H1 (cell line): ENCODE measurements around the gene KCNH6. TPM values are rescaled to one million over a fixed set of nuclear protein-coding genes. Genes with fewer than 3 reads are reported as not detected.

Source experiments
- CTCF ChIA-PET: fragments of 300-600 bp; sonication (Branson Sonifier 250); formaldehyde crosslinking; loops from one replicate; lab custom pipeline; 2021; ENCODE audit not compliant: partially characterized antibody; lab: Charles Lee
- POLR2A ChIA-PET: fragments of 300-600 bp; sonication (Branson Sonifier 250); formaldehyde crosslinking; loops from one replicate; lab custom pipeline; 2021; ENCODE audit warnings: inconsistent platforms; ENCODE audit not compliant: partially characterized antibody; lab: Charles Lee
- DNase-seq, 2 experiments: peaks; one replicate each; pipeline versions ENCODE4 v3.0.0 to v3.0.0-alpha.2; 2010 to 2022; ENCODE audit warnings: low spot score in 2 of 2, low read depth in 1 of 2, mixed read lengths in 1 of 2
- FAIRE-seq: peaks from 2 replicates; lab custom pipeline; 2011; peaks lifted over from hg19 to GRCh38; lab: Jason Lieb, UNC
- H2AFZ ChIP-seq: 2 replicates; pipeline ENCODE4 v1.8.1; 2012; ENCODE audit warnings: low read length, inconsistent platforms
- H2AK5ac ChIP-seq: 2 replicates; pipeline ENCODE4 v1.6.1; 2013; ENCODE audit warnings: low read depth, low read length
- H2BK120ac ChIP-seq: replicated peaks from 2 replicates; pipeline ENCODE3; 2013; ENCODE audit warnings: low read depth, low read length, inconsistent platforms
- H2BK12ac ChIP-seq: 2 replicates; pipeline ENCODE4 v1.6.1; 2013; ENCODE audit warnings: low read depth, low read length
- H2BK15ac ChIP-seq: 2 replicates; pipeline ENCODE4 v1.6.1; 2013; ENCODE audit warnings: low read length
- H2BK20ac ChIP-seq: 2 replicates; pipeline ENCODE4 v1.6.1; 2013; ENCODE audit warnings: low read length
- H2BK5ac ChIP-seq: 2 replicates; pipeline ENCODE4 v1.6.1; 2013; ENCODE audit warnings: low read depth, low read length
- H3K14ac ChIP-seq: 2 replicates; pipeline ENCODE4 v1.6.1; 2013; ENCODE audit warnings: inconsistent platforms; ENCODE audit not compliant: insufficient read length
- H3K18ac ChIP-seq: 2 replicates; pipeline ENCODE4 v1.6.1; 2013; ENCODE audit warnings: low read length; ENCODE audit errors: extremely low read depth
- H3K23ac ChIP-seq: 2 replicates; pipeline ENCODE4 v1.6.1; 2013; ENCODE audit warnings: inconsistent platforms; ENCODE audit not compliant: insufficient read length
- H3K23me2 ChIP-seq: 2 replicates; pipeline ENCODE4 v1.6.1; 2013; ENCODE audit warnings: low read depth, low read length
- H3K27ac ChIP-seq: 2 replicates; pipeline ENCODE4 v1.6.1; 2011; ENCODE audit warnings: low read depth, low read length, inconsistent platforms
- H3K27me3 ChIP-seq, 4 experiments: replicated peaks in 1 of 4; 1 replicate in 1 of 4; 2 replicates in 3 of 4; pipeline versions ENCODE4 v1.6.1 to v1.8.1; 2011 to 2013; ENCODE audit warnings: low read length in 3 of 4, mild to moderate bottlenecking in 3 of 4, inconsistent platforms in 2 of 4, mixed read lengths in 2 of 4, moderate library complexity in 1 of 4; ENCODE audit not compliant: control insufficient read depth in 3 of 4, insufficient read depth in 3 of 4; ENCODE audit errors: extremely low read depth in 1 of 4
- H3K36me3 ChIP-seq, 4 experiments: 2 replicates each; pipeline versions ENCODE4 v1.6.1 to v1.8.1; 2011 to 2013; ENCODE audit warnings: mild to moderate bottlenecking in 4 of 4, low read length in 3 of 4, moderate library complexity in 2 of 4, control low read depth in 1 of 4, inconsistent platforms in 1 of 4; ENCODE audit not compliant: insufficient read depth in 4 of 4, control insufficient read depth in 2 of 4
- H3K4ac ChIP-seq: replicated peaks from 2 replicates; pipeline ENCODE3; 2013; ENCODE audit warnings: low read length, low read depth, mixed read lengths, inconsistent platforms; ENCODE audit not compliant: insufficient read length
- H3K4me1 ChIP-seq, 4 experiments: replicated peaks in 1 of 4; 1 replicate in 1 of 4; 2 replicates in 3 of 4; pipeline versions ENCODE4 v1.6.1 to v1.8.1; 2011 to 2013; ENCODE audit warnings: low read length in 3 of 4, inconsistent platforms in 2 of 4, mixed read lengths in 1 of 4; ENCODE audit not compliant: insufficient read depth in 4 of 4, control insufficient read depth in 3 of 4
- H3K4me2 ChIP-seq, 2 experiments: 2 replicates each; pipeline versions ENCODE4 v1.6.1 to v1.8.1; 2011 to 2013; ENCODE audit warnings: low read depth in 2 of 2, low read length in 2 of 2, control low read depth in 1 of 2, inconsistent platforms in 1 of 2, mild to moderate bottlenecking in 1 of 2; ENCODE audit not compliant: insufficient read depth in 1 of 2
- H3K4me3 ChIP-seq, 4 experiments: fragments of 200-600, 300-600 bp in 1 of 4; sonication (generic), shearing (Covaris generic), sonication (Bioruptor Twin) in 1 of 4; 2 replicates each; pipeline versions ENCODE4 v1.5.1 to v1.8.1; 2011 to 2016; ENCODE audit warnings: low read length in 4 of 4, low read depth in 3 of 4, control low read depth in 2 of 4, inconsistent platforms in 2 of 4, mild to moderate bottlenecking in 2 of 4, mixed read lengths in 1 of 4, moderate library complexity in 1 of 4; ENCODE audit not compliant: insufficient read depth in 2 of 4; ENCODE audit errors: extremely low read depth in 1 of 4
- H3K56ac ChIP-seq: replicated peaks from 2 replicates; pipeline ENCODE3; 2013; ENCODE audit warnings: low read depth, mild to moderate bottlenecking, mixed read lengths, low read length, inconsistent platforms; ENCODE audit not compliant: insufficient read length
- H3K79me1 ChIP-seq: 2 replicates; pipeline ENCODE4 v1.6.1; 2013; ENCODE audit warnings: low read depth, low read length, control low read depth
- H3K79me2 ChIP-seq, 2 experiments: 2 replicates each; pipeline versions ENCODE4 v1.6.1 to v1.8.1; 2012 to 2013; ENCODE audit warnings: low read length in 2 of 2, mild to moderate bottlenecking in 2 of 2, inconsistent platforms in 1 of 2; ENCODE audit not compliant: insufficient read depth in 2 of 2, control insufficient read depth in 1 of 2
- H3K9ac ChIP-seq, 4 experiments: replicated peaks in 1 of 4; 1 replicate in 1 of 4; 2 replicates in 3 of 4; pipeline versions ENCODE4 v1.6.1 to v1.8.1; 2011 to 2013; ENCODE audit warnings: low read depth in 3 of 4, low read length in 3 of 4, control low read depth in 2 of 4, mild to moderate bottlenecking in 2 of 4, moderate library complexity in 2 of 4, inconsistent platforms in 1 of 4; ENCODE audit errors: extremely low read depth in 1 of 4
- H3K9me3 ChIP-seq, 2 experiments: 2 replicates each; pipeline versions ENCODE4 v1.6.1 to v1.8.1; 2012 to 2013; ENCODE audit warnings: mild to moderate bottlenecking in 2 of 2, moderate library complexity in 2 of 2, control low read depth in 1 of 2, inconsistent platforms in 1 of 2, low read depth in 1 of 2, low read length in 1 of 2, mixed read lengths in 1 of 2; ENCODE audit not compliant: insufficient read depth in 2 of 2
- H4K20me1 ChIP-seq, 2 experiments: replicated peaks in 1 of 2; 2 replicates each; pipeline versions ENCODE3 to v1.8.1; 2011 to 2013; ENCODE audit warnings: inconsistent platforms in 2 of 2, low read length in 2 of 2, mild to moderate bottlenecking in 1 of 2; ENCODE audit not compliant: insufficient read depth in 2 of 2, control insufficient read depth in 1 of 2
- H4K5ac ChIP-seq: 2 replicates; pipeline ENCODE4 v1.6.1; 2013; ENCODE audit warnings: low read length, low read depth, mixed read lengths, inconsistent platforms; ENCODE audit not compliant: insufficient read length
- H4K8ac ChIP-seq: 2 replicates; pipeline ENCODE4 v1.8.0; 2013; ENCODE audit warnings: mild to moderate bottlenecking, moderate library complexity, low read length, inconsistent platforms; ENCODE audit not compliant: insufficient read depth; ENCODE audit errors: extremely low read depth
- H4K91ac ChIP-seq: replicated peaks from 2 replicates; pipeline ENCODE3; 2013; ENCODE audit warnings: low read length, mixed read lengths, inconsistent platforms; ENCODE audit not compliant: insufficient read length
- CBX5 ChIP-seq: fragments of 300-800, 300-1000 bp; sonication (generic); IDR thresholded peaks from 2 replicates; pipeline ENCODE4 v1.7.1; 2016; ENCODE audit warnings: antibody characterized with exemption, low read length, low read depth
- CREB1 ChIP-seq: IDR thresholded peaks from 2 replicates; pipeline ENCODE4 v1.6.1; 2012; ENCODE audit warnings: inconsistent platforms
- GTF2F1 ChIP-seq: IDR thresholded peaks from 2 replicates; pipeline ENCODE4 v1.6.1; 2012; ENCODE audit warnings: low read depth, low read length, improper control_type of control experiment, borderline replicate concordance
- HDAC2 ChIP-seq, 2 experiments: fragments of 300-600 bp in 1 of 2; sonication (generic) in 1 of 2; IDR thresholded peaks; 2 replicates each; pipeline ENCODE4 v1.6.1; 2011 to 2012; ENCODE audit warnings: low read depth in 2 of 2, low read length in 2 of 2, mild to moderate bottlenecking in 2 of 2, moderate library complexity in 2 of 2, borderline replicate concordance in 1 of 2, inconsistent platforms in 1 of 2
- MAFK ChIP-seq: IDR thresholded peaks from 2 replicates; pipeline ENCODE4 v1.6.1; 2012; ENCODE audit warnings: low read depth, mild to moderate bottlenecking, improper control_type of control experiment, low read length
- NANOG ChIP-seq: IDR thresholded peaks from 2 replicates; pipeline ENCODE4 v1.6.1; 2011; ENCODE audit warnings: low read length, low read depth, mild to moderate bottlenecking, inconsistent platforms; ENCODE audit not compliant: insufficient read depth, poor library complexity, severe bottlenecking
- POLR2A ChIP-seq, 2 experiments: IDR thresholded peaks; 1 replicate in 1 of 2; 2 replicates in 1 of 2; pipeline ENCODE4 v1.6.1; 2011; ENCODE audit warnings: low read depth in 2 of 2, low read length in 2 of 2, mild to moderate bottlenecking in 2 of 2; ENCODE audit errors: control extremely low read depth in 1 of 2
- POU5F1 ChIP-seq: IDR thresholded peaks from 2 replicates; pipeline ENCODE4 v1.6.1; 2011; ENCODE audit warnings: low read depth, mild to moderate bottlenecking, low read length, moderate library complexity
- RBBP5 ChIP-seq: IDR thresholded peaks from 2 replicates; pipeline ENCODE4 v1.7.1; 2012; ENCODE audit warnings: low read depth, mild to moderate bottlenecking, inconsistent platforms, low read length, moderate library complexity, borderline replicate concordance
- TAF7 ChIP-seq: optimal IDR thresholded peaks from 2 replicates; pipeline ENCODE3; 2011; ENCODE audit warnings: low read depth, mild to moderate bottlenecking, inconsistent platforms, low read length, moderate library complexity, borderline replicate concordance
- polyA plus RNA-seq, 7 experiments: library from polyadenylated mRNA; depleted of rRNA in 3 of 7; stranded (reverse) in 5 of 7; unstranded in 2 of 7; fragments of >200 nt in 5 of 7; fragments of 200-250 nt in 2 of 7; gene quantifications; 1 replicate in 5 of 7; 2 replicates in 1 of 7; 4 replicates in 1 of 7; pipeline versions ENCODE4 v1.2.1 to v1.2.3, GENCODE V29; 2011 to 2013; ENCODE audit warnings: missing spikeins in 2 of 7, mixed read lengths in 2 of 7
- total RNA-seq: library from RNA; stranded (reverse); fragmentation: NEBNext Ultra II Directional; extraction: Animal tissue kit (Norgen Biotek cat#: 25700); gene quantifications from 2 replicates; pipeline ENCODE4 v1.2.1, GENCODE V29; 2021

The KCNH6 gene
- total and polyA plus RNA-seq, 2 of the 8 experiments (the other 6 are each of a cell fraction or from before 2014, with no cell fraction given) = 1.8 to 3.6 TPM

- no peak overlapping the region for H4K91ac ChIP-seq
- no peak overlapping the region for H2AK5ac ChIP-seq
- POLR2A ChIA-PET = no interaction called here
- H3K4me2 ChIP-seq = no peak overlapping the region
- no peak overlapping the region for H2BK120ac ChIP-seq
- H3K4me3 ChIP-seq = no peak overlapping the region
- no peak overlapping the region for H2BK20ac ChIP-seq
- no peak overlapping the region for H3K9ac ChIP-seq
- H3K27ac ChIP-seq = no peak overlapping the region
- no peak overlapping the region for H2BK5ac ChIP-seq
- H3K9me3 ChIP-seq = peaks cover 0 to 4% of the 10 kb centered on the region in 2 experiments; a peak in 1 of 4 replicates
- no peak overlapping the region for H2BK15ac ChIP-seq
- H3K36me3 ChIP-seq = no peaks in the 10 kb centered on the region
- H3K79me2 ChIP-seq = no peaks in the 10 kb centered on the region
- H3K18ac ChIP-seq = no peak overlapping the region
- H3K27me3 ChIP-seq = no peaks in the 10 kb centered on the region
- H4K20me1 ChIP-seq = no peaks in the 10 kb centered on the region
- no peak overlapping the region for H3K23ac ChIP-seq
- H3K14ac ChIP-seq = no peak overlapping the region
- no peak overlapping the region for H4K5ac ChIP-seq
- H3K4ac ChIP-seq = no peak overlapping the region
- FAIRE-seq = no peak
- no peak overlapping the region for H4K8ac ChIP-seq
- H3K56ac ChIP-seq = no peak overlapping the region
- no peaks in the 10 kb centered on the region for H3K4me1 ChIP-seq
- no peak overlapping the region for H2AFZ ChIP-seq
- CTCF ChIA-PET = interaction anchor here (1.0 to 1.6 kb wide), 3 partner anchors 8 to 108 kb away, joined by 3 to 7 read pairs (median 3); no protein-coding TSS in a partner anchor
- H3K23me2 ChIP-seq = no peaks in the 10 kb centered on the region; the same call in 1 of the 2 replicates
- no peak for TF ChIP-seq RBBP5
- TF ChIP-seq HDAC2 (IDR thresholded peaks at IDR 0.05; ENCODE audit: borderline replicate concordance in 1 of 2, low read depth in 2 of 2, low read length in 2 of 2) = no peak
- no peak for TF ChIP-seq POU5F1
- no peak for TF ChIP-seq MAFK
- TF ChIP-seq NANOG = no peak
- TF ChIP-seq CREB1 = no peak
- TF ChIP-seq CBX5 = no peak
- TF ChIP-seq POLR2A (IDR thresholded peaks at IDR 0.05; ENCODE audit: control extremely low read depth in 1 of 2, low read depth in 2 of 2, low read length in 2 of 2) = no peak
- no peak for TF ChIP-seq GTF2F1
- TF ChIP-seq TAF7 = no peak
- DNase-seq = no peak
- H3K79me1 ChIP-seq = no peaks in the 10 kb centered on the region
- H2BK12ac ChIP-seq = no peak overlapping the region
Measured at GRCh38 chr17:63504261-63504660, 18.9 kb upstream of the KCNH6 start.
